Measurements from ENCODE around the gene RGS6. TPM values are rescaled to one million over a fixed set of nuclear protein-coding genes. Genes with fewer than 3 reads are reported as not detected.

The RGS6 gene
- total RNA-seq, 2 donors from 2014 or later = 1.4 to 4.7 TPM

- Histone ChIP-seq H3K27me3 (replicated peaks; ENCODE audit: insufficient read depth) (no peaks in the 10 kb centered on the region), H3K36me3 (no peaks in the 10 kb centered on the region), H3K4me3 (no peak overlapping the region), H3K9me3 (no peaks in the 10 kb centered on the region), H3K27ac (no peak overlapping the region), H3K4me1 (ENCODE audit: control insufficient read depth in 1 of 2, low read depth in 2 of 2) (no peaks in the 10 kb centered on the region)
- no peak for ATAC-seq (ENCODE audit: insufficient number of reproducible peaks, low FRiP score, low read depth)
- TF ChIP-seq CTCF (IDR thresholded peaks at IDR 0.05) = no peak
- DNase-seq (ENCODE audit: low spot score) = no peak
These were observed 665.3 kb downstream of the RGS6 start for GRCh38 chr14:72597252-72598233.

DNA sequence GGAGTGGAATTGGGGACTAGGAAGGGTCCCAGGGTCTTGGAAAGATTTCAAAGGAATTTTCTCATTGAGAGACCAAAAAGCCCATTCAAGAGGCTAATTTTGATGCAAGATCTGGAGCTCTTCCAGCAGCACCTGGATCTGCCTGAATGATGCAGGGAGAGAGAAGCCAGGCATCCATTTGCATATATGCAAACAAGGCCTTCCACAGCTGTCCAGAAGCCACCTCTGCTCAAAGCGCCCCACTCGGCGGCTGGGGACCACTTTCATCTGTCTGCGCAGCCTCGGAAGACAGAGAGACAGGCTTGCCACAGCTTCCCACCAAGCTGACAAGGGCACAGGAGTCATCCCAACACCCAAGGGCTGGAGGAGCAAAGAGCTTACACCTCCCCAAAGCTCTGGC lies 666.1 kb downstream of the RGS6 start:
- no peaks in the 10 kb centered on the region for H3K36me3 ChIP-seq
- no peak overlapping the region for H3K27ac ChIP-seq
- no peaks in the 10 kb centered on the region for H3K27me3 ChIP-seq (replicated peaks; ENCODE audit: insufficient read depth)
- H3K4me3 ChIP-seq = no peak overlapping the region
- H3K4me1 ChIP-seq (ENCODE audit: control insufficient read depth in 1 of 2, low read depth in 2 of 2) = no peaks in the 10 kb centered on the region
- DNase-seq (ENCODE audit: low spot score) (no peak), ATAC-seq (ENCODE audit: insufficient number of reproducible peaks, low FRiP score, low read depth) (no peak)
- TF ChIP-seq CTCF (IDR thresholded peaks at IDR 0.05) = no peak
- no peaks in the 10 kb centered on the region for H3K9me3 ChIP-seq

GRCh38 chr14:72599579-72600470 lies 667.6 kb downstream of the RGS6 start:
- DNase-seq (ENCODE audit: low spot score) (no peak), ATAC-seq (ENCODE audit: insufficient number of reproducible peaks, low FRiP score, low read depth) (no peak)
- no peak for TF ChIP-seq CTCF (IDR thresholded peaks at IDR 0.05)
- Histone ChIP-seq H3K27me3 (replicated peaks; ENCODE audit: insufficient read depth) (no peaks in the 10 kb centered on the region), H3K4me3 (no peak overlapping the region), H3K27ac (no peak overlapping the region), H3K36me3 (no peaks in the 10 kb centered on the region), H3K9me3 (no peaks in the 10 kb centered on the region), H3K4me1 (ENCODE audit: control insufficient read depth in 1 of 2, low read depth in 2 of 2) (no peaks in the 10 kb centered on the region)

GRCh38 chr14:72600551-72601330 lies 668.5 kb downstream of the RGS6 start:
- H3K27me3 ChIP-seq (replicated peaks; ENCODE audit: insufficient read depth) = no peaks in the 10 kb centered on the region
- no peaks in the 10 kb centered on the region for H3K36me3 ChIP-seq
- no peak for DNase-seq (ENCODE audit: low spot score)
- no peak for ATAC-seq (ENCODE audit: insufficient number of reproducible peaks, low FRiP score, low read depth)
- H3K27ac ChIP-seq = no peak overlapping the region
- no peaks in the 10 kb centered on the region for H3K9me3 ChIP-seq
- H3K4me3 ChIP-seq = no peak overlapping the region
- no peak for TF ChIP-seq CTCF (IDR thresholded peaks at IDR 0.05)
- no peaks in the 10 kb centered on the region for H3K4me1 ChIP-seq (ENCODE audit: control insufficient read depth in 1 of 2, low read depth in 2 of 2)
